HG02610 (cell line): Measurements from ENCODE around the gene FAM217B.
"Not testable (repeated sequence)": the region's sequence is repeated elsewhere in the genome, so short reads cannot be mapped to it uniquely, and the experiment has no call there.

Source experiments
- ATAC-seq: cut with Tn5 transposase; IDR thresholded peaks from one replicate; pipeline ENCODE4 v1.9.1; 2021; ENCODE audit warnings: mild to moderate bottlenecking, moderate library complexity; ENCODE audit not compliant: unreplicated experiment

The FAM217B gene

DNA sequence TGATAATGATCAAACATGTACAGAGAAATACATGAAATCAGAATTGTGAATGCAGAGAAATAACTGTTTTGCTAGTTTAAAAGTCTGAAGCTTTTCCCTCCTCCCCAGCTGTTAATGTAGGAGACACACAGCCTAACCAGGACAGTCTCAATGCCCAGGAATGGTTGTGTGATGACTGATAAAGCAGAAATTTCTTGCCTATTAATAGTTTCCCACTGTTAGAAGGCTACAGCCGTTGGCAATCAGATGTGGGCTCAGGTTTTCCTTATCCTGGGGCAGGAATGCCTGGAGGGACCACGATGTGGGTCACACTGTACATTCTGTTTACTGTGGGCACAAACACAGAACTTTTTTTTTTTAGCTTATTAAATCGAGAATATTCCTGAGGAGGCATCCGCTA, 2.0 kb upstream of the FAM217B start:
- no peak for ATAC-seq

DNA sequence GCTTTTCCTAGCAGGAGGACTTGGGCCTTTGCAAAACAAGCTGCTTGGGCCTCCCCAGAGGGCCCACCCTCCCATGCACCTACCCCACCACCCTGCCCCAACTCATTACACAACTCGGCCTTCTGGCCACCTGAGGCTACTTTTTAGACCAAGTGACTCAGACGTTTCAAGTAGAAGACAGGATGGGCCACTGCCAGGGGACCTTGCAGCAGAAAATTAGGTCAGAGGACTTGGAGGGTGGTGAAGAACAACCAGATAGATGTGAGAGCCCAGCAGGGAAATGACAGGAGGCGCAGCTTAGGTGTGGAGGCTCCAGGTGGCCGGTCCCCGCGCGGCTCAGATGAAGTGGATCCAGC, 1.5 kb upstream of the FAM217B start:
- no peak for ATAC-seq

DNA sequence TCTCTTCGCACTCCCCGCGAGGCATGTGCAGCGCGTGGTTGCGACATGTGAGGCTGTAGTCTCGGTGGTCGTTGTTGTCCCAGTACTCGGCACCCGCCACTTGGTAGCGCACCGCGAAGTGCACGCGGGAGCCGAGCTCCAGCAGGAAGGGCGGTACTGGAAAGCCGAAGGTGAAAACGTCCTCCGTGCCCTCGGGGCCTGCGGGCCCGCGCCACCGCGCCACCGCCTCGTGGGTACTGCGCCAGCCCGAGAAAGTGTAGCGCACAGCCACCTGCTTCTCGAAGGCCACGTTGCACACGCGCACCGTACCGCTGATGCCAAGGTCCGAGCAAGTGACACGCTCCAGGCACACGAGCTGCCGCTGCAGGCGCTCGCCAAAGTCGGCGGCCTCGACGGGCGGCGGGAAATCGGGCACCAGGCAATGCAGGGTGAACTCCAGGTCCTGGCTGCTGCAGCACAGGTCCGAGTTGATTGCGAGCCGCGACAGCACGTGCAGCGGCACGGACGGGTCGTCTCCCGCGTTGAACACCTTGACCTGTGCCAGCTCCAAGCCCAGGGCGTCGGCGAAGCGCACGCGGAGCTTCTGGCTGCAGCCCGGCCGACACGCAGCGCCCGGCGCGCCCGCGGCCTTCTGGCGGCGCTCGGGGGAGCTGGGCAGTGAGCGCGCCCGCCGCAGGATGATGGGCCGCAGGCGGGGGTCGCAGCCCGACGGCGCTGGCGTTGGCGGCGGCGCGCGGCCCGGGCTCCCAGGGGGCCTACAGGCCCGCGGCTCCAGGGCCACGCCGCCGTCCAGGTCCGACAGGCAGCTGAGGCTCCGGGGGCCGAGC, 924 bp upstream of the FAM217B start:
- ATAC-seq = peak; percentile 24

DNA sequence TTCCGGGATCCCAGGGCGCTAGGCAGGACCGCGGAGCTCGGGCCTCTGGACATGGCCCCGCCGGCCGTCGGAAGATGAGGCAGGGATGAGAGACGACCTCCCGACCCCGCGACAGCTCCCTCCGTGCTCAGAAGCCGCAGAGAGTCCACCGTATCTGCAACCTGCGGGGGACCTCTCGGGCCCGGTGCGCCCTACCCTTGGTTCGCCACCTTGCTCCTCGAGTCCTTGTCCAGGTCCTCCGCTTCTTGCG, 385 bp upstream of the FAM217B start:
- peak; percentile 28 for ATAC-seq

DNA sequence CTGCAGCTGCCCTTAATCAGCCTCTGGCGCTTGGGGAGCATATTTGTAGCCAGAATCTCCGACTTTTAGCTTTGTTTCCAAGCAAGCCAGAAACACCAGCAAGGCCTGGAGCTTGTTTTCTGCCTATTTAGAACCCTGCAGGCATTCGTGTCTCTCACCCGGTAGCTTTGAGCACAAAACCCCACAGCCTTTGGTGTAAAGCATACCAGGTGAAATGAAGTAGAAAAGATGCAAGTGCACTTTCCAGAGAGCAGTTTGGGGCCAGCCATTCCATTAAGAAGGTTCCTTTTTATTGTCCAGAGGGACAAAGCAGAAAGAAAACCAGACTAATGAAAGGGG, 736 bp downstream of the FAM217B start:
- peak; percentile 1 for ATAC-seq

DNA sequence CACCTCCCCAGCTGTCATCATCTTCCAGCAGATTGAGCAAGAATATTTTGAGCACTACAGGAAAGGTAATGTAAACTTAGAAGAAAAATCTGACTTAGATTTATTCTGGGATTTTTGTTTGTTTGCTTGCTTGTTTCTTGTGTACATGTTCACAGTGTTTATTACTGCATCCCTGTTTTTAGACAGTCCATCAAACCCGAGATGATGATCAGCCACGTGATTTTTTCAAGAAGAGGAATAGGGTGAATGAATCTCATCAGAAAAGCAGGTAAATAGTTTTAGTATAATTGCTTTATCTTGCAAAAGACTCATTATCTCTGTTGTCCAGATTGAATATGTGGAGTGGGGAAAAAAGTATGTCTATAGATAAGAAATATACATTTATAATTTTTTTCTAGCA, 2.1 kb downstream of the FAM217B start:
- no peak for ATAC-seq

DNA sequence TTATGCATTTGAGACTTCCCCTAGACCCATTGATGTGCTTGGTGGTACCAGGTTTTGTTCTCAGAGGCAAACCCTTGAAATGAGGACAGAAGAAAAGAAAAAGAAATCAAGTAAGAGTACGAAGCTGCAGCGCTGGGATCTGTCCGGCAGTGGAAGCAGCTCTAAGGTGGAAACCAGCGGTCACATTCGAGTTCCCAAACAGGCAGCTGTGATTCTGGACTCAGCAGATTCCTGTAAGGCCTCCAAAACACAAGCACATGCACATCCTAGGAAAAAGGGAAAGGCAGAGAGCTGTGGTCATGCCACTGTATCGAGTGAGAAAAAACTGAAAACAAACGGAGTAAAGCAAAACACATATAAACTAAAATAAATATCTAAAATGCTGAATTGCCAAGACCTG, 4.5 kb downstream of the FAM217B start:
- ATAC-seq = no peak

DNA sequence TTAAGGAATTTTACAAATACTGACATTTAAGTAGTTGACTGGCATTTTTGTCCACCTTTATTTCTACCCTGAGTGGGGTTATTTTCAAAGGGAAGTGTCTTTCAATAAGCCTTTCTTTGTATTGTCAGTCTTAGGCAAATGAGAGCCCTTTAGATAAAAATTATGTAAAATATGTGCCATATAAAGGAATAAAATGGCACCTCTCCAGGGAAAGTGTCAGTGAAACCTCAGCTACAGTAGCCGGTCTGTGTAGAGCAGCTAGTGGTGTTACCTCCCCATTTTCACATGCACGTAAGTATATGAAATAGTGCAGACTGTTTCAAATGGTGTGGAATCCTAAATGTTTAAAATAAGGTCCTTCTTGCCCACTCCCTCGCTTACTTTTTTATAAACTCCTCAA, 5.0 kb downstream of the FAM217B start:
- no peak for ATAC-seq

DNA sequence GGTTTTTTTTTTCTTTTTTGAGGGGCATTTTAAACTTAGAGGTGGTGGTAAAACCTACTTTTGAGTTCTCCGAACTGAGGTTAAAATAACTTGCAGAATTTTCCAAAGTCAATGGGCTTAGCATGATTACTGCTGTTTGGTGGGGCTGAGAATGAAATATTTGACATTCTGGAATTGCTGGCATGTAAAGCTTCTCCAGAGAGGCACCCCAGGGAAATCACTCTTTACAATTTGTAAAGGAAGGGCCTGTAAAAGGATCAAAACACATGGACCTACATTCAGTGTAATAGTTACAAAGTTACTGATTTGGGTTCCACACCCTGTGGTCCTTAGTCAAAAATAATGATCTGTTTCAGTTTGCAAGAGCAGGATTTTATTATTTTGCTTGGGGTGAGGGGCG, 5.5 kb downstream of the FAM217B start:
- ATAC-seq = no peak

DNA sequence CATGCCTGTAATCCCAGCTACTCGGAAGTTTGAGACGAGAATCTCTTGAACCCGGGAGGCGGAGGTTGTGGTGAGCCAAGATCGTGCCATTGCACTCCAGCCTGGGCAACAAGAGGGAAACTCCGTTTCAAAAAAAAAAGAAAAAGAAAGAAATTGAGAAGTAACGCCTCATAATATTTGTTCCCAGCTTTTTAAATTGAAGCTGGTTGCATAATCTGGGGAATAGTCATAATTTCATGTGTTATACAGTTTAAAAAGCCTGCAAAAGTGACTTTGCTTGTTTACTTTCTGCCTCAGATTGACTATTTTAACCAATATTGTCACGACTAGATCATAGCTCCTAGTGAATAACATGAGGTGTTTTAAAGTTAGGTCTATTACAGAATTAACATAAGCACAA, 7.2 kb downstream of the FAM217B start:
- ATAC-seq = no peak

DNA sequence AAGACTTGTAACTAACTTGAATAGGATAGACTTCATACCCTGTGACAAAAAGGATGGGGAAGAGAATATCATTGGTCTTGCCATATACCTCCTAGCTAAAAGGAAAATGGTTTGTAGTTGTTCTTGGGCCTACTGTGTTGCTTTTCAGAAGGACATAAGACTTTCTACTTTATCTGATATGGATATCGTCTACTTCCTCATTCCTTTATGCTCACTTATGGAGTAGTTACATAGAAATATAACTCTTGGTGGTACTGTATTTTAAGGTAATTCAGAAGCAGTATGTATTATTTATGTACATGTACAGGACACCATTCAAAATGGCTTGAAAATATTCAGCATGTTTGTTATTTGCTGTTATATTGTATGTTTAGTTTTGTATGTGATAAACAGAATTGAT, 8.0 kb downstream of the FAM217B start:
- no peak for ATAC-seq

DNA sequence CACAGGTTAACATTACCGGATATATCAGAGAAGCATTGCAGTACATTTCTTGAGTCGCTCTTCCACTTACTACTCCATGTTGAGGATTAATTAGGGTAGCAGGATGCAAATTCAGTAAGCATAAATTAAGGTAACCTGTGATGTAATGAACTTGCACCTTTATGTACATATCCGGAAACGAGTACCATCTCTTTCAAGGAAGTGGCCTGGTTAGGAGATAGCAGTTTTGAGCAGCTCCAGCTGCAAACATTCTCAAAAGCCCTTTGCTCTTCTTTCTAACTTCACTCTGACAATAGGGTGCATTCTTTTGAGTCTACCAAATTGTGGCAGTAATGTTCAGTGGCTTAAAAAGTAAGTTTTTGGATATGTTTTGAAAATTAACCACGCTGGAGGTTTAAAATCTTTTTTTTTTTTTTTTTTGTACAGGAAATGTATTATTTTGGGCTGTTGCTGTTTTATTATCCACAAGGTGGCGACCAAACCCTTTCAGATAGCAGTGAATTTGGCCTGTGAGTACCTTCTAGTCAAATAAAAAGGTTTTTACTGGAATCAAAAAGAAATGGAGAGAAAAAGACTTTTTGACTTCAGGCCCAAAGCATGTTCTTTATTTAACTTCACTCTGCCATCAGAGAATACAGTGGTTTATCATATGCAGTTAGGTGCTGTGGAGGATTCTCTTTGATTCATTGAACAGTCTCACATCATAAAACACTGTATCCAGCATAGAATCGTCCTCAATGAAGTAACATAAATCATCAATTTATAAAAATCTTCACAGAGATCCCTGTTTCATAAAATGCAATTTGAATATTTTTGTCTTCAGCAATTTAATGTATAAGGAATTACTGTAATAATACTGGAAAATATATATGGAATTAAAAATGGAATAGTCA, 8.9 kb downstream of the FAM217B start:
- ATAC-seq = no peak

DNA sequence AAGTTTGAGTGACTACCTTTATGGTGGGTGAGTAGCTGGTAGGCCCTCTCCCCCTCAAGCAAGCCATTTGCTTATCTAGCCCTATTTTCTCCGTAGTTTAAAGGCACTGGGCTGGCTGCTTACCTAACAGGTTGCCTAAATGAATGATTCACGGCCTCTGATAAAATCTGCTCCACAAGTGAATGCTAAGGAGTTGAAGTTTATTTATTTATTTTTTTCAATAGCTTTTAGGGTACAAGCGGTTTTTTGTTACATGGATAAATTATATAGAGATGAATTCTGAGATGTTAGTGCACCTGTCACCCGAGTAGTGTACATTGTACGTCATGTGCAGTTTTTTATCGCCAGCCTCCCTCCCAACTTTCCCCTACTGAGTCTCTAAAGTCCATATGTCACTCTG, 9.7 kb downstream of the FAM217B start:
- no peak for ATAC-seq

DNA sequence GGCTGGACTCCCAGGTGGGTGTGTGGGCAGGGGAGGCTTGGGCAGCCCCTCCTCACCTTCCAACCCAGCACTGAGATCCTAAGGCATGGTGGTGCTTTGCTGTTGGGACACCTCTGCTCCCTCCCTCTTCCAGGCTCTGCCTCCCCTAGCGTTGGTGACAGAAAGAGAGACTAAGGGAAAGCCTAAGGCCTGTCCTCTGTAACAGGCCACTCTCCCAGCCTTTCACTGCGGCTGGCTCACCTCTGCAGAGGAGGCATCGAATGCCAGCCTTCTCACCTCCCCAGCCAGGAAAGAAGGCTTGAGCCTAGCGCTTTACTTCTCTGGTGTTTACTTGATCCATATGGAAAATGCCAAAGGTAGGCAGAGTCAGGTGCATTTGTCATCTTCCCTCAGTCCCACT, 14.5 kb downstream of the FAM217B start:
- ATAC-seq = no peak

DNA sequence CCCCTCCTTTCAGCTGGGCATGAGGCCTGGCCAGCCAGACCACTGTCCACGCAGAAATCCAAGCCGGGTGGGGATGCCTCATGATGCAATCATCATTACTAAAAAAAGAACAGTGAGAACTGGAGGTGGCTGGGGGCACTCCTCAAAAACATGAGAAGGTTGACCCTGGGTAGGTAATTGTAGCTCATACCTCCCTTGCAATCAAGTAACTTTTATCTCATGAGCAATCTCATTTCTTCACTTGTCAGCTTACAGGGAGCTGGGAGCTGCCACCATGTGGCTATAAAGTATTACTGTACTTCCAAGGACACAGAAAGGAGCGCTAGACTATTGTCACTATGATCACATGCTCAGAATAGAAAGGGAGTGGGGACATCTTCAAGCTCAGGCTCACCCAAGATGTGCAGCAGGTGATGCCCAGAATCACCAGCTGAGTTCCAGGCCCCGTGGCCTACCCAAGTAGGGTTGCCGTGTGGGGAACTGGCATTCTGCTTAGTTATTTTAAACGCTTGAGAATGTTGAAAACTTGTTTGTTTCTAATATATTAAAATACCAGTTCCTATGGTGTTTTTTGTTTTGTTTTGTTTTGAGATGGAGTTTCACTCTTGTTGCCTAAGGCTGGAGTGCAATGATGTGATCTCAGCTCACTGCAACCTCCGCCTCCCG, 15.1 kb downstream of the FAM217B start:
- no peak for ATAC-seq

DNA sequence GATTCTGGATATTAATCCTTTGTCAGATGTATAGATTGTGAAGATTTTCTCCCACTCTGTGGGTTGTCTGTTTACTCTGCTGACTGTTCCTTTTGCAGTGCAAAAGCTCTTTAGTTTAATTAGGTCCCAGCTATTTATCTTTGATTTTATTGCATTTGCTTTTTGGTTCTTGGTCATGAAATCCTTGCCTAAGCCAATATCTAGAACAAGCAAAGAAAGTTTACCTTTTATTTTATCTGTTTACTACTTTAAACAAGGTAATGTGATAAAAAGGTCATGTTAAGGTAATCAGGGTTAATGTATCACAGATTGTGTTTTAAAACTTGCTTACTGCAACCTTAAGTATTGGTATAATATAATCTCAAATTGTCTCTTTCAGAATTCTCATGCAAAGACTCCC, 17.4 kb downstream of the FAM217B start:
- not testable (repeated sequence) for ATAC-seq

DNA sequence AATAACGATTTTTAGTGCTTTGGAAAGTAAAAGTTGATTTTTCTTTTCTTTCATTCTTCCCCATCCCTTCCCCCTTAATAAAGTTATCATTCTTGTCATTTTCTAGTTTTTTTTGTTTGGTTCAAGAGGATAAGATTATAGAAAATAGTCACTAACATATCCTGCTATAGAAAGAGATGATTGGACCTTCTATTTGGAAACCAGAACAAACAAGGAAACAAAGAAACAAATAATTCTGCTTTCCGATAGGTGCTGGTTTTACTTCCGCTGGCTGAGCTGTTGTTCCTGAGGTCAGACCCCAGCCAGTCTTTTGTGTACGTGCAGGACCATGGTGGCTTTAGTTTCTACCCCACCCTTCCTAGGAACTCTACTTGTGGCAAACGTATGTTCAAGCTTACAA, 17.9 kb downstream of the FAM217B start, which contains the start of gene CDH26:
Gene CDH26 (plus strand): TSS at position 301 of the 400 bp plus-strand sequence. CDS start 304 bp downstream, outside the sequence.
- ATAC-seq = no peak

DNA sequence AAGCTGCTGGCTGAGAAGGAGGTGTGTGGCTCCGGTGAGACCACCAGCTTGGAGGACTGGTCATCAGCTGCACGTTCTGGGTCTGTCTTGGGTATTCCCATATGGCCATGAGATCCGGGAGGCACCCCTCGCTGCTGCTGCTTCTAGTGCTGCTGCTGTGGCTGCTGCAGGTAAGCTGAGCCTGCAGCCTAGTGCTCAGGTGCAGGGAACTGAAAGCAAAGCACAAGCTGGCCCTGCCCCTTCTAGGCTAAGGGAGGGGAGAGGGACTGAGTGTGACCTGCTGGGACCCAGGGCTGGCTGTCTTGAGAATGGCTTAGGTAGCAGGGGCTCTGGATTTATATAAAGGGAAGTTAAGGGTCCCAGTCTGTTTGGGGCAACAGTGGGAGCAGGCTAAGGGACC, 18.4 kb downstream of the FAM217B start:
- ATAC-seq = no peak

DNA sequence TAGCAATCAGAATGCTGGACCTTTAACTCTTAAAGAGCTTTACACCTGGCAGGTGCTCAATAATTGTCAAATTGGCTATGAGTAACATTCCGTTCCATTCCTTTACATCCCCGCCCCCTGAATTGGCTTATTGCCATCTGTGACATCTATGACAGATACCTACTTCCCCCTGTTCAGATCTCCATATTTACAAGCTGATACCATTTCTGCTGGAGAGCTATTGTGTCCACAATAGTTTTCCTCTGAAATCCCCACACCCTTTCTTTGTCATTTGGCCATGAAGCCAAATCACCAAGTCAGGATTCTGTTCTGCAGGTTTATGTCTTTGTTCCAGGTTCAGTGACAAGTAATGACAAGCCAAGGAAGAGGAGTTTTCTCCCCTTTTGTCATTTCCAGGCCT, 21.2 kb downstream of the FAM217B start:
- ATAC-seq = no peak

DNA sequence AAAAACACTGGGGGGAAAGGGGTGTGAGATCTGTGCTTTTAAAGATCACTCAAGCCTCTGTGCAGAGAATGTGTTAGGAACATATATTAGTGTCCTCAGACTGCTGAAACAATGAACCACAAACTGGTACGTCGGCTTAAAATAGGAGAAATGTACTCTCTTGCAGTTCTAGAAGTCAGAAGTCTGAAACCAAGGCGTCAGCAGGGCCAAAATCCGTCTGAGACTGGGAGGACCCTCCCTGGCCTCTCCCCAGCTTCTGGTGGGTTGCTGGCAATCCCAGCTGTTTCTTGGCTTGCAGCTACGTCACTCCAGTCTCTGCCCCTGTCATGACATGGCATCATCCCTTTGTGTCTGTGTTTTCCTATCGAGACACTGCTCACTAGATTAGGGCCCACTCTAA, 22.0 kb downstream of the FAM217B start:
- ATAC-seq = no peak

DNA sequence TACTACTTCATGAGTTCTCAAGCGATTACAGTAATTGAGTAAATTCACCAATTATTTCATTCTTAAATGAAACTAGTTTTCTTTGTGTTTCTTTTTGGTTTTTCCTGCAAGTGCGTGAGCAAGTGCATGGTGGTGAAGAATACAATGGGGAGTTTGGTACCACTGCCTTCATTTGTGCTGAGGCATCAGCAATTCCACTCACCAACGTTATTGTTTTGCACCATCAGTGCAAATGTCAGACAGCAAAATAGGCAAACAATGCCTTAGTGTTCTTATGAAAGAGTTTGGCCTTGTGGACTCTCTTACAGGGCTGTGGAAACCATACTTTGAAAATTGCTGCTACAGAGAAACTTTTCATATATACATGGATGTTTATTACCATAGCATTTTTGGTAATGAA, 26.2 kb downstream of the FAM217B start:
- ATAC-seq = no peak

DNA sequence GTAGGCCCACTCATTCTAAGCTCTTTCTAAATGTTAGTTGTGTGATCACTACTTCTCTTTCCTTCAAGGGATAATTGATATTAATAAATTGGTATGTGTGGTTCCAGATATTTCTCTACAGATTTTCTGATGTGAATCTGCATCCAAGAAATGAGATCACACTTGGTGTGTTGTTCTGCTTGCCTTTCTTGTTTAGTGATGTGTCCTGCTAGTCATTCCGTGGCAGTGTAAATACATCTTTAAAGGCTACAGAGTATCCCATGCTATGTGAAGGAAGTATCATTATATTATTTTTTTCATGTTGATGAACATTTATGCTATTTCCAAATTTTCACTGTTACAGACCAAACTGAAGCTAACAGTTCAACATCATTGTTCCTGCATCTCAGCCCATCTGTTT, 31.2 kb downstream of the FAM217B start:
- no peak for ATAC-seq
